Rectal smooth muscle tissue (tissue), 1 donor: ENCODE measurements around the gene ESYT3.
"Not testable (repeated sequence)": the region's sequence is repeated elsewhere in the genome, so short reads cannot be mapped to it uniquely, and the experiment has no call there.

Experiments
- H3K27ac ChIP-seq: one replicate; pipeline ENCODE4 v1.7.0; 2013; ENCODE audit warnings: low read depth, low read length, inconsistent platforms
- H3K27me3 ChIP-seq: one replicate; pipeline ENCODE4 v1.7.0; 2013; ENCODE audit warnings: low read length; ENCODE audit not compliant: control insufficient read depth, insufficient read depth
- H3K36me3 ChIP-seq: one replicate; pipeline ENCODE4 v1.7.0; 2013; ENCODE audit warnings: low read length; ENCODE audit not compliant: control insufficient read depth, insufficient read depth
- H3K4me1 ChIP-seq: one replicate; pipeline ENCODE4 v1.7.0; 2013; ENCODE audit warnings: low read length; ENCODE audit not compliant: control insufficient read depth, insufficient read depth
- H3K4me3 ChIP-seq: one replicate; pipeline ENCODE4 v1.7.0; 2013; ENCODE audit warnings: low read length
- H3K9ac ChIP-seq: one replicate; pipeline ENCODE4 v1.7.0; 2013; ENCODE audit warnings: low read length

Gene ESYT3

DNA sequence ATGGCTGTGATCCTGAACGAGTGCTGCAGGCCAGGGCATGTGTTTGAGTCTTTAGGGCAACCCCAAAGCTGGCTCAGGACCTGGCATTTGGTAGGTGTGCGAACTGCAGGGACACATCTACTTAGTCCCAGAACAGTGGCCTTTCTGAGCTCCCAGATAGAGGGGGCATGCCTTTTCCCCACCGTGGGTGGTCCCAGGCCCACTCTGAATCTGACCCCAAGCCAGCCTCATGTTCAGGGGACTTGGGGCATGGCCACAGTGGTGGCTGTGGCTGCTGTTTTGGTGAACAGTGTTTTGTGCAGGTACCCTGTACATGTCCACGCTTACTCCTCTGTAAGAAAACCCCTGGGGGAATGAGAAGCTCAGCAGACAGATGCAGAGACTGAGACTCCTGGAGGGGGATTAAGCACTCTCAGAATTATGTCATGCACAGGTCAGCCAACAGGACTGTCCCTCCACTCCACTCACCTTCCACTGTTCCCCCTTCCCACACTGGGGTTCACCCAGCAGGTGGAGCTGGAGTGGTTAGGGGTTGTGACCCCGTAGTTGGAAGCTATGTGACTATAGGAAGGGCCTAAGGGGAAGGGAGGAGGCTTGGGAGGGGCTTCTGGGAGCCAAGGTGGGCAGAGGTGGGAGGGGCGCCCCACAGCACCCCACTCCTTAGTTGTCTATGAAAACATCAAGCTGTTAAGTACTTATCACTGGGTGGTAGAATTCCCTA, 16.4 kb downstream of the ESYT3 start:
- H3K27ac ChIP-seq = no peak overlapping the region
- no peak overlapping the region for H3K4me3 ChIP-seq
- H3K4me1 ChIP-seq = no peaks in the 10 kb centered on the region
- H3K9ac ChIP-seq = no peak overlapping the region
- H3K27me3 ChIP-seq = peaks cover 3% of the 10 kb centered on the region
- H3K36me3 ChIP-seq = no peaks in the 10 kb centered on the region

DNA sequence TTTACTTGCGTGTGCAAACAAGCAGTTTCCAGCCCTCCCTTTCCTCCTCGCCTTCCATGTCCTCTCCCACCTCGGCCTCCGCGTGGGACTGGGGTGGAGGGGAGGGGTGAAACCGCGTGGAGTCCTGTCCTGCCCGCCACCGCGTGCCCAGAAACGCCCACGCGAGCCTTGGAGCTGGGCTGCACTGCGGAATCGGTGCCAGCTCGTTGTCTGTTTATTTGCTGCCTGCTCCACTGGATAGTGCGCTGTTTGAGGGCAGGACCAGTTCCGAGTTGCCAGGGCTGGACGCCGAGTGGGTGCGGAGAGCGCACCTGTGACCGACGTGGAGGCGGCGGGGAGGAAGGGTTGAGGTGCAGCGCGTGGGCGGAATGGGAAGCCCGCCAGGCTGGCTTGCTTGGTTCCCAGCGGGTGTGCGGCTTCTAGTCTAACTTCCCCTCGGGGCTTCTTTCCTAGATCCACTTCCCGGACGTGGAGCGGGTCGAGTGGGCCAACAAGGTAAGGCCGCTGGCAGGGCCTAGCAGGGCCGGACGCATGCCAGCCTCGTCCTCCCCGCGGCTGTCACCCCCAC, 17.3 kb downstream of the ESYT3 start:
- H3K27ac ChIP-seq = no peak overlapping the region
- no peaks in the 10 kb centered on the region for H3K4me1 ChIP-seq
- peaks cover 3% of the 10 kb centered on the region for H3K27me3 ChIP-seq
- no peak overlapping the region for H3K4me3 ChIP-seq
- H3K36me3 ChIP-seq = no peaks in the 10 kb centered on the region
- H3K9ac ChIP-seq = no peak overlapping the region

DNA sequence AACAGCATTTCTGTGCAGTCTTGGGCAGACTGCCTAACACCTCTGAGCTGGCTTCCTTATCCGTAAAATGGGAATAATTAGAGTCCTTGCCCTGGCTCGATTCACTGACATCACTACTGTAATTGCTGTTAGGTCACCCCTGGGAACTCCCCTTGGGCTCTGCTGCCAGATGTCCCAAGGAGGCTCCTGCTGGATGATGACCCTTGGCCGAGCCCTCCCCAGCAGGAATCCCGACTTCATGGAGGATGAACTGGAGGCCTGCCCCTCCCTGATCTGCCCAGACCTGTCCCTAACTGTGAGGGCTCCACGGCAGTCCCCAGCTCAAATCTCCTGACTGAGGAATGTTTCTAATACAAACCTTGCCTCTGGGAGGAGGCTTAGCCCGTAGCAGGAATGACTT, 18.0 kb downstream of the ESYT3 start:
- Histone ChIP-seq H3K4me1 (no peaks in the 10 kb centered on the region), H3K27ac (no peak overlapping the region), H3K9ac (no peak overlapping the region), H3K4me3 (no peak overlapping the region), H3K36me3 (no peaks in the 10 kb centered on the region), H3K27me3 (peaks cover 3% of the 10 kb centered on the region)

DNA sequence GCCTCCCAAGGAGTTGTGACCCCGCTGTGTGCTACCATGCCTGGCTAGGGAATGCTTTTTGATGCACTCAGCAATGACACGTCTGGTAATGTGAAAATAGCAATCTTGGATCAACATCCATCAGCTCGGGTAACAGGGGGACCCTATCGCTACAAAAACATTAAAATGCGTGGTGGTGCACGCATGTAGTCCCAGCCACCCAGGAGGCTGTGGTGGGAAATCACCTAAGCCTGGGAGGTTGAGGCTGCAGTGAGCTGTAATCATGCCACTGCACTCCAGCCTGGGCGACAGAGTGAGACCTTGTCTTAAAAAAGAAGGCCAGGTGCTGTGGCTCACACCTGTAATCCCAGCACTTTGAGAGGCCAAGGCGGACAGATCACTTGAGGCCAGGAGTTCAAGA, 19.5 kb downstream of the ESYT3 start:
- H3K4me1 ChIP-seq, H3K27ac ChIP-seq, H3K9ac ChIP-seq, H3K4me3 ChIP-seq, H3K36me3 ChIP-seq, H3K27me3 ChIP-seq: not testable (repeated sequence)

DNA sequence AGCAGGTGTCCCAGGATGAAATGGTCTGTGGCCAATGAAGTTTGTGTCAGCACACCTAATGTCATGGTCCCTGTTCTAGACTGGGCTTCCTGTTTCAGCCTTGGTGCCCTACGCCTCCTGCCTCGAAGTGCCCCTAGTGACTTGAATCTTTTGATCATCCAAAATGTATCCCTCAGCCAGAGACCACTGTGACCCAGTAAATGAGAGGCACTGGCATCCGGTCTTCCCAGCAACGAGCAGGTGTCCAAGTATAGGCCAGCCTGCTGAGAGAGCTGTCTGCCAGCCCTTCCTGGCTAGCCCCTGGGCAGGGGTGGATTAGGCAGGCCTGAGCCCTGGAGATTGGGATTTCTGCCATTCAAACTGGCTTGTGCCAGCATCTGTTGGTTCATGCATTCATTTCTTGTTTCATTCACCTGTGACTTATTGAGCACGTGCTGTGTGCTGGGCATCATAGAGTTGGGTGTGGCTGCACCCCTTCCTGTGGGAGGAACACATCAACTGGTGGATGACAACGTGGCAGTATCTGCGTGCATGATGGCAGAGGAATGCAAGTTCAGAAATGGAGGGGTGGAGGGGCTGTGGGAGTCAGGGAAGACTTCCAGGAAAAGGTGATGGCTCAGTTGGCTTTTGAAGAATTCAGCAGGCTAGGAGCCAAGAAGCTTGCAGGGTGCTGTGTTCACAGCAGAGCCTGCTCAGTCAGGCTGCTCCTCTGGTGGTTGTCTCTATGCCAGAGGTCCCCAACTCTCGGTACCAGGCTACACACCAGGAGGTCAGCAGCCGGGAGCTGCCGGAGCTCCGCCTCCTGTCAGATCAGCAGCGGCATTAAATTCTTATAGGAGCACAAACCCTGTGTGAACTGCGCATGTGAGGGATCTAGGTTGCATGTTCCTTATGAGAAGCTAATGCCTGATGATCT, 21.6 kb downstream of the ESYT3 start:
- no peak overlapping the region for H3K27ac ChIP-seq
- H3K4me1 ChIP-seq = no peaks in the 10 kb centered on the region
- no peak overlapping the region for H3K9ac ChIP-seq
- H3K4me3 ChIP-seq = no peak overlapping the region
- peaks cover 3% of the 10 kb centered on the region for H3K27me3 ChIP-seq
- no peaks in the 10 kb centered on the region for H3K36me3 ChIP-seq

DNA sequence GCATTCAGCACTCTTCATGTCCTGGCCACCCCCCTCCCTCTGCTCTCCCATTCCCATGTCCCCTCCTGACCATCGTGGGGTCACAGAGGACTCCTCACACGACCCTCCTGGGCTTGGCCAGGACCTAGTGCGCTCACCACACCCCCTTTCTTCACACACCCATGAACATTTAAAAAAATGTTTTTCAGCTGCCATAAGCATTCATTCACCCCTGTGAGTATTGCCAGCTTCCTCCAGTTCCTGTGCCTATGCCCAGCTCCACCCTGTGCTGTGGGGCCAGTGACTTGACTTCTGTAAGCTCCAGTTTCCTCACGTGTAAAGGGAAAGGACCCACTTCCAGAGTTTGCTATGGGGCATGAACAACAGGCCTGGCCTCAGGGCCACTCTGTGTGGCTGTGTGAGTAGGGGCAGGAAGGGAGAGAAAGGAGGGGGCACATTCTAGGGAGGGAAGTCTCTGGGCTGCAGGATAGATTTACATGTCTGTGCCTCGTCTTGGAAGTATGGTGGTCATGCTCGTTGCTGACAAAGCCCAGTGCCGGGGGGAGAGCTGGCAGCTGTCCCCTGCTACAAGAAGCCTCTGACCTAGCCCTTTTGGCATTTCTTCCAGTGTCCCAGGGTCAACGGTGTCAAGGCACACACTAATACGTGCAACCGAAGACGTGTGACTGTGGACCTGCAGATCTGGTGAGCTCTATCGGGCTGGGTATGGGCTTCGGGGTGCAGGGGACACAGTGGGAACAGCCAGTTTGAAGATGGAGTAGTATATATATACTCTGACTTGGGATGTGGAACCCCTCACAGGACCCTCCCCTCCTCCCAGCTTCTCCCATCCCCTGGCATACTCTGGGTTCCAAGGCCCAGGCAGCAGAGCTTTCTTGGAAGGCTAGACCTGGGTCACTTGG, 22.8 kb downstream of the ESYT3 start:
- H3K36me3 ChIP-seq = no peaks in the 10 kb centered on the region
- no peak overlapping the region for H3K27ac ChIP-seq
- H3K4me3 ChIP-seq = no peak overlapping the region
- H3K27me3 ChIP-seq = peaks cover 3% of the 10 kb centered on the region
- H3K9ac ChIP-seq = no peak overlapping the region
- no peaks in the 10 kb centered on the region for H3K4me1 ChIP-seq

DNA sequence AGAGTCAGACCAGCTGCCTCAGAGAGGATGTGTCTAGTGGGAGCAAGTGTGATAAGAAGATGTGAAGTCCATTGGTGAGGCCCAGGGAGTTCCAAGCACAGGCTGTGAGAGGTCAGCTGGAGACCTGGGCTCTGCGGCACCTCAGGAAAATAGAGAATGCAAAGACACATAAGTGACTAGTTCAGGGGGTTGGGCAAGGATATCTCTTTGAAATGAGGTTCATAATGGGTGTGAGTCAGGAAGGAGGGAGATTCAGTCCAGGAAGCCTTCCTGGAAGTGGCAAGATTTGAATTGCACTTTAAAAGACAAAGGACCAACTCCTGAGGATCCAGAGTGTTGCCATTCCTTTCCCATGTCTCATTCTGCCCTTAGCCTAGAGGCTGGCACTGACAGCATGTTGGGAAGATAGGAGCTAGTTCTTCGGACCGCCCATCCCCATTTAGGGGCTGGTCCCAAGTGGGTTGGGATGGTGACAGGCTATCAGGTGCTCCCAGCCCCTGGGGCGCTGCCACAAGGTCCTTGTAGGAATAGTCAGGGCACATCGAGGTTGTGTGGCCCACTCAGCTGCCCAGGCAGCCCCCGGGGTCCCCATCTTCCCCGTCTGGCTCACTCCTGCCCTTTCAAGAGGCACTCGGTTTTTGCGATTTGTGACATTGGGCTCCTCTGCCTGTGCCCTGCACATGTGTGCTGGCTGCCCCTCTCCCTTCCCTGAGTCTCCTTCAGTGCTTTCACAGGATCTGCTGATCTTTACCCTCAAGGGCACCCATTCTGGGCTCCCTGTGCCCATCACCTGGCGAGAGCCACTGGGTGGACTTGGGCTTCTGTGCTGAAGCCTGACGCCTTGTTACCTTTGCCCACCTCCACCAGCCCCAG, 23.7 kb downstream of the ESYT3 start:
- Histone ChIP-seq H3K27me3 (peaks cover 3% of the 10 kb centered on the region), H3K36me3 (no peaks in the 10 kb centered on the region), H3K4me1 (no peaks in the 10 kb centered on the region), H3K9ac (no peak overlapping the region), H3K4me3 (no peak overlapping the region), H3K27ac (no peak overlapping the region)

DNA sequence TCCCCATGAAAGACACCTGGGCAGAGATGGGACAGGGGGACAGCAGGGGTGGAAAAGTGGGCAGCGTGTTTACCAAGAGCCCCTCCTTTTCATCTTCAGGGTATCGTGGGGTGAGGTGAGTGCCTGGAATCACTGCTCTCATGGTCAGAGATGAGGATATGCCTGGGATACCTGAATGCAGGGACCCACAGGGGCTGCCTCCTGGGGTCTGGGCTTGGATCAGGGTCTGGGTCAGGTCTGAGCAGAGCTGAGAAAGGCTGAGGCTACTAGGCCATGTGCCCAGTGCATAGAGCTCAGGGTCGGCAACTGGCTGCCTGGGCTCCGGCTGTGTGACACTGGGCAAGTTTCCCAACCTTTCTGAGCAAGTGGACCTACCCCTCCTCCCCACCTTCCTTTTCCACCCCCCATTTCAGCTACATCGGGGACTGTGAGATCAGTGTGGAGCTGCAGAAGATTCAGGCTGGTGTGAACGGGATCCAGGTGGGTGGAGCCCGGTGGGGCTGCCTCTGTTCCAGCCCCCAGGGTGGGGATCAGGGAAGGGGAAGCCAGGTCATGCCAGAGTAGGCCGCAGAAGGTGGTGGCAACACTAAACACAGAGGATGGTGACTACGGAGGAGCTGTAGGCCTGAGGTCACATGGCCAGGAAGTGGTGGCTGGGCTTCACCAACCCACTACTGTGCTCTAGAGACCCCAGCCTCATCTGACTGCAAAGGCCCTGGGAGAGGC, 24.5 kb downstream of the ESYT3 start:
- Histone ChIP-seq H3K4me3 (no peak overlapping the region), H3K27ac (no peak overlapping the region), H3K4me1 (no peaks in the 10 kb centered on the region), H3K36me3 (no peaks in the 10 kb centered on the region), H3K27me3 (peaks cover 3% of the 10 kb centered on the region), H3K9ac (no peak overlapping the region)

DNA sequence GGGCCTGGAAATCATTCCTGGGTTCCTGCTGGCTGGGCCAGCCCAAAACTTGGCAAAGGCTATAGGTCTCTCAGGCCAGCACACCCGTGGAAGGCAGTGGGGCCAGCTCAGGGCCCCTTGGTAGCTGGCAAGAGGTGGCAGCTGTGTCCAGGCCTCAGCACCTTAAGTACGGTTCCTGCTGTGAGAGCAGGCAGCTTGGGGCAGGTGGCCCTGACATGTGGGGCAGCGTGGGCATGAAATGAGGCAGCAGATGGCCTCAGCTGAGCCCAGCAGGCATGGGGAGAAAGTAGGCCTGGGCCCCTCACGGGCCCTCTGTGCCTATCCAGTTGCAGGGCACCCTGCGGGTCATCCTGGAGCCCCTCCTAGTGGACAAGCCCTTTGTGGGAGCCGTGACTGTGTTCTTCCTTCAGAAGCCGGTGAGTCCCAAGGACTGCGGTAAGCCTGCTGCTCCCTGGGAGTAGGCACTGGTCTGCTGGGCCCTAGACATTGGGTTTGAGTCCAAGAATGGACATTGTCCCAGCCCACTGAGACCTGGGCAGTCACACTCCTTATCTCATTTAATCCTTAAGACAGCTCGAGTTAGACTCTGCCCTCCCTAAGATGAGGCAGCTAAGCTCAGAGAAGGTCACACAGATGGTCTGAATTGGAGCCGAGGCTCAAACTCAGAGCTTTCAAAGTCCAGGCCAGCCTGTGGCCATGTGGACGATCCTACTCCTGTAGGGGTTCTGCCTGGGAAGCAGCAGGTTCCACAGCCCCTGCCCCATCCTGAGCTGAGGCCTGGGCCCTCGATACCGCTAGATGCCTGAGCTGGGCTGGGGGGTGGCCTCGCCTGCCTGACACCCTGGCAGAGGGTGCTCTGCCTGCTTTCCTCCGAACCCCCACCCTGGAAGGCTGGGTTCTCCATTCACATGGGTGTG, 25.5 kb downstream of the ESYT3 start:
- Histone ChIP-seq H3K4me1 (no peaks in the 10 kb centered on the region), H3K27me3 (peaks cover 3% of the 10 kb centered on the region), H3K36me3 (no peaks in the 10 kb centered on the region), H3K4me3 (no peak overlapping the region), H3K27ac (no peak overlapping the region), H3K9ac (no peak overlapping the region)

DNA sequence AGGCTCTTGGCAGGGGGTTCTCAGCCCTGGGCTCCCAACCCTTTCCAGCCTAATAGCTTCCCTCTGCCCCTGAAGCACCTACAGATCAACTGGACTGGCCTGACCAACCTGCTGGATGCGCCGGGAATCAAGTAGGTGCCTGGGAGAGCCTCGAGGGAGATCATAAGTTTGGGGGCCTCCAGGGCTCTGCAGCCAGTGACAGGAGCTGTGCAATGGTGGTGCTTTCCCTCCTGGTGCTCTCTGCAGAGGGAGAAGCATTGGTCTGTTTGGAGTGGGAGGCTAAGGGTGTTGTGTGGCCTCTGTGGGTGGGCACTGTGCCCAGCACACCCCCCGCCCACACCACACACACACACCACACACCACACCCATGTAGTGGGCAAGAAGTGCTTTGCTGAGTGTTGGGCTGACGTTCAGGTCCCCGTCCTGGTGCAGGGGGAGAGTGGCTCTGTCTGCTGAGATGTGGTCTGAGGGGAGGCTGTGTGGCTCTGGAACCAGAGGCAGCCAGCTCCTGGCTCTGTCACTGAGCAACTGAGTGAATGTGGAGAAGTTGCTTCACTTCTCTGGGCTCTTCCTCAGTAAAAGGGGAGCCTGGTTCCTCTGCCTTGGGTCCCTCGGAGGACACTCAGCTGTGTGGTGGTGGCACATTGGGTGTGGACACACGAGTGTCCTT, 26.3 kb downstream of the ESYT3 start:
- H3K36me3 ChIP-seq = no peaks in the 10 kb centered on the region
- H3K27me3 ChIP-seq = no peaks in the 10 kb centered on the region
- no peak overlapping the region for H3K27ac ChIP-seq
- no peaks in the 10 kb centered on the region for H3K4me1 ChIP-seq
- H3K9ac ChIP-seq = no peak overlapping the region
- no peak overlapping the region for H3K4me3 ChIP-seq
